Measurements from ENCODE around the gene RET. TPM values are rescaled to one million over a fixed set of nuclear protein-coding genes. Genes with fewer than 3 reads are reported as not detected.
A peak's percentile ranks its signal among the peaks of the same experiment; 100 is the strongest.
"Not testable (repeated sequence)": the region's sequence is repeated elsewhere in the genome, so short reads cannot be mapped to it uniquely, and the experiment has no call there.

RET gene
- total RNA-seq, 1 donor from 2014 or later: 2.2 TPM

DNA sequence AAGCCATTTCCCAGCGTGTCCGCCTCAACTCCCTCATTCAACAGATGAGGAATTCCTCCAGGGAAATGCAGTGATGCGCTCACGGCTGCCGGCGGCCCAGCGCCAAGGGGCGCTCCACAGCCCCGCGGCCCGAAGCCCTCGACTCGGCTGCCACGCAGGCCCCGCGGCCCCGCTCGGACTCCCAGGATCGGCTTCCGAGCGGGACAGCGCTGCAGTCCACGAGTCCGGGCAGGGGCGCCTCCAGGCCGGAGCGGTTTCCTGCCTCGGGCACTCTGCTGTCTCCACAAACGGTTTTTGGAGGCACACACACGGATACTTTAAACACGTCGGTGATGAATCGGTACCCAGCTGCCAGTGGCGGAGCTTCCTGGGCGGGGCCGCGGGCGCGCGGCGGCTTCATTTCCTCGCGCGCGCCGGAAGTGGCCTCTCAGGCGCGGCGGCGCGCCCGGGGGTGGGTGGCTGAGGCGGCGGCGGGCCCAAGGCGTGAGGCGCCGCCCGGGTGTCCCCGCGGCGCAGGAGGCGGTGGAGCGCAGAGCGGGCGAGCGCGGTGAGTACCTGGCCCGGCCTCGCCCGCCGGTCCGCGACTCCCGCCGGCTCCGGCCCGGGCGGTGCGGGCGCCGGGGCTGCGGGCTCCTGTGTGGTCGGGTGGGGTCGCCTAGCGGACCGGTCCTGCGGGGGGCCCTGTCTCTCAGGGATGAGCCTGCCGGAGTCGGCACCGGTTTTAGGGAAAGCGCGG, 61.3 kb downstream of the RET start, which contains the start of gene CSGALNACT2:
CSGALNACT2 (plus strand) TSS at position 425 of the 736 bp plus-strand sequence. CDS start 16,705 bp downstream, outside the sequence.
- no peaks in the 10 kb centered on the region for H3K36me3 Mint-ChIP-seq
- DNase-seq (ENCODE audit: low spot score in 2 of 2, unreplicated experiment in 2 of 2): peak; percentile 67 to 77
- no peaks in the 10 kb centered on the region for H3K9me3 Mint-ChIP-seq

DNA sequence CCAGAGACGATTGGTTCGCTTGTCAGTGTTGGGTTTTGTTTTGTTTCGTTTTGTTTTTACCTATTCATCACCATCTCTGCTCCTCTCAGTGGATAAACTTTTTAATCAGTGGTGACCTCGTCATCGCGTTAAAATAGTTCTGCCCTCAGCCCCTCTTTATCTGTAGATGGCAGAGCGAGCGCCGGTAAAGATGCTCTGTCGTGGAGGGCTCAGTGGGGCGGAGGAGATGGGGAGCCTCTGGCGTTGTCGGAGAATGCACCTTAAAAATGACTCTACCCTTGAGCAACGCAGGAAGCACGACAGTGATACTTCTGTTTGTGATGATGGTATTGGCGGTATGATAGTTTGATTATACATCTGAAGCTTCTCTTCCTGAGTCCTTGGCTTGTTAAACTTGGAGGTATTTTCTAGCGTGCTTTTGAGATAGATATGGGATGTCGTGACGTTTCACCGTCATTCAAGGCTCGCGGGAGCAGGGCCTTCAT, 61.9 kb downstream of the RET start:
- TF ChIP-seq, protein P1, sequence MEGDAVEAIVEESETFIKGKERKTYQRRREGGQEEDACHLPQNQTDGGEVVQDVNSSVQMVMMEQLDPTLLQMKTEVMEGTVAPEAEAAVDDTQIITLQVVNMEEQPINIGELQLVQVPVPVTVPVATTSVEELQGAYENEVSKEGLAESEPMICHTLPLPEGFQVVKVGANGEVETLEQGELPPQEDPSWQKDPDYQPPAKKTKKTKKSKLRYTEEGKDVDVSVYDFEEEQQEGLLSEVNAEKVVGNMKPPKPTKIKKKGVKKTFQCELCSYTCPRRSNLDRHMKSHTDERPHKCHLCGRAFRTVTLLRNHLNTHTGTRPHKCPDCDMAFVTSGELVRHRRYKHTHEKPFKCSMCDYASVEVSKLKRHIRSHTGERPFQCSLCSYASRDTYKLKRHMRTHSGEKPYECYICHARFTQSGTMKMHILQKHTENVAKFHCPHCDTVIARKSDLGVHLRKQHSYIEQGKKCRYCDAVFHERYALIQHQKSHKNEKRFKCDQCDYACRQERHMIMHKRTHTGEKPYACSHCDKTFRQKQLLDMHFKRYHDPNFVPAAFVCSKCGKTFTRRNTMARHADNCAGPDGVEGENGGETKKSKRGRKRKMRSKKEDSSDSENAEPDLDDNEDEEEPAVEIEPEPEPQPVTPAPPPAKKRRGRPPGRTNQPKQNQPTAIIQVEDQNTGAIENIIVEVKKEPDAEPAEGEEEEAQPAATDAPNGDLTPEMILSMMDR (IDR thresholded peaks at IDR 0.05; ENCODE audit: unreplicated experiment): no peak
- no peaks in the 10 kb centered on the region for H3K9me3 Mint-ChIP-seq
- H3K36me3 Mint-ChIP-seq: no peaks in the 10 kb centered on the region
- H3K27ac Mint-ChIP-seq: peak overlapping the region; percentile 97
- peak overlapping the region; percentile 90 for H3K4me3 Mint-ChIP-seq
- peaks cover 20% of the 10 kb centered on the region for H3K4me1 Mint-ChIP-seq
- H3K27me3 Mint-ChIP-seq (ENCODE audit: low read depth): no peaks in the 10 kb centered on the region
- no peak for DNase-seq (ENCODE audit: low spot score in 2 of 2, unreplicated experiment in 2 of 2)

More for the DNA sequence above, 61.3 kb downstream of the RET start, which contains the start of gene CSGALNACT2:
- Mint-ChIP-seq H3K27ac (peak within 1 kb of the TSS; percentile 100), H3K4me3 (peak within 1 kb of the TSS; percentile 96), H3K4me1 (peaks cover 20% of the 10 kb centered on the region), H3K27me3 (ENCODE audit: low read depth) (no peaks in the 10 kb centered on the region)
- TF ChIP-seq, protein P1 (IDR thresholded peaks at IDR 0.05; ENCODE audit: unreplicated experiment): no peak

DNA sequence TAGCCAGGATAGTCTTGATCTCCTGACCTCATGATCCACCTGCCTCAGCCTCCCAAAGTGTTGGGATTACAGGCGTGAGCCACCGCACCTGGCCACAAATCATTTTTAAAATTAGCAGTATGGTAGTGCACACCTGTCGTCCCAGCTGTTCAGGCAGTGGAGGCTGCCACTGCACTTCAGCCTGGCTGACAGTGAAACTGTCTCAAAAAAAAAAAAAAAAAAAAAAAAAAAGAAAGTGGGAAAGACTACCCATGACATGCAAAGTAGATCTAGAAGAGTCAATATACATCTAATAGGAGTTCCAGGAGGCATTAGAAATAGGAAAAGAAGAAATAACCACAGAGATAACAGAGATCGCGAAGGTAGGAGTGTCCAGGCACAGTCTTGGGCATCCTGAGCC, 64.6 kb downstream of the RET start:
- H3K4me3 Mint-ChIP-seq: no peak overlapping the region

DNA sequence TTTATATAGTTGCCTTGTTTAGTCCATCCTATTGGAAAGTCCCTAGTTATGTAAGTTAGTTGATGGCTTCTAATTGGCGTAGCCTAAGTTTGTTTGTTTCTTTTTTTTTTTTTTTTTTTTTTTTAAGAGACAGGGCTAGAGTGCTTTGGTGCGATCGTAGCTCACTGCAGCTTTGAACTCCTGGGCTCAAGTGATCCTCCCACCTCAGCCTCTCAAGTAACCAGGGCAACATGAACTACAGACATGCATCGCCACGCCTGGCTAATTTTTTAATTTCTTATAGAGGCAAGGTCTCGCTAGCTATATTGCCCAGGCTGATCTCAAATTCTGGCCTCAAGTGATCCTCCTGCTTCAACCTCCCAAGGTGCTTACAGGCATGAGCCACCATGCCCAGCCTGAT, 68.4 kb downstream of the RET start:
- Mint-ChIP-seq H3K4me1 (no peaks in the 10 kb centered on the region), H3K27ac (no peak overlapping the region), H3K9me3 (peaks cover 18% of the 10 kb centered on the region), H3K27me3 (ENCODE audit: low read depth) (no peaks in the 10 kb centered on the region), H3K36me3 (peaks cover 3% of the 10 kb centered on the region), H3K4me3 (no peak overlapping the region)
- TF ChIP-seq, protein P1 (IDR thresholded peaks at IDR 0.05; ENCODE audit: unreplicated experiment): no peak
- DNase-seq (ENCODE audit: low spot score in 2 of 2, unreplicated experiment in 2 of 2): no peak

More for the DNA sequence above, 64.6 kb downstream of the RET start:
- H3K27me3 Mint-ChIP-seq (ENCODE audit: low read depth): no peaks in the 10 kb centered on the region
- H3K9me3 Mint-ChIP-seq: no peaks in the 10 kb centered on the region
- TF ChIP-seq, protein P1 (IDR thresholded peaks at IDR 0.05; ENCODE audit: unreplicated experiment): no peak
- H3K4me1 Mint-ChIP-seq: peaks cover 14% of the 10 kb centered on the region
- H3K27ac Mint-ChIP-seq: no peak overlapping the region
- no peak for DNase-seq (ENCODE audit: low spot score in 2 of 2, unreplicated experiment in 2 of 2)
- H3K36me3 Mint-ChIP-seq: no peaks in the 10 kb centered on the region

DNA sequence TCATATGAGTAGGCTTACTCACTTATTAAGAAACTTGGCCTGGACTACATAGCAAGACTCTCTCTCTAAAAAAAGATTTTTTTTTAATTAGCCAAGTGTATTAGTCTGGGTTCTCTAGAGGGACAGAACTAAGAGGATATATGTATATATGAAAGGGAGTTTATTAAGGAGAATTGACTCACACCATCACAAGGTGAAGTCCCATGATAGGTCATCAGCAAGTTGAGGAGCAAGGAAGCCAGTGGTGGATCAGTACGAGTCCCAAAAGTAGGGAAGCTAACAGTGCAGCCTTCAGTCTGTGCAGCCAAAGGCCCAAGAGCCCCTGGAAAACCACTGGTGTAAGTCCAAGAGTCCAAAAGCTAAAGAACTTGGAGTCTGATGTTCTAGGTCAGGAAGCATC, 69.1 kb downstream of the RET start:
- not testable (repeated sequence) for H3K4me3 Mint-ChIP-seq; H3K27ac Mint-ChIP-seq; H3K27me3 Mint-ChIP-seq (ENCODE audit: low read depth); H3K36me3 Mint-ChIP-seq; DNase-seq (ENCODE audit: low spot score in 2 of 2, unreplicated experiment in 2 of 2); H3K4me1 Mint-ChIP-seq
- H3K9me3 Mint-ChIP-seq: peaks cover 18% of the 10 kb centered on the region

DNA sequence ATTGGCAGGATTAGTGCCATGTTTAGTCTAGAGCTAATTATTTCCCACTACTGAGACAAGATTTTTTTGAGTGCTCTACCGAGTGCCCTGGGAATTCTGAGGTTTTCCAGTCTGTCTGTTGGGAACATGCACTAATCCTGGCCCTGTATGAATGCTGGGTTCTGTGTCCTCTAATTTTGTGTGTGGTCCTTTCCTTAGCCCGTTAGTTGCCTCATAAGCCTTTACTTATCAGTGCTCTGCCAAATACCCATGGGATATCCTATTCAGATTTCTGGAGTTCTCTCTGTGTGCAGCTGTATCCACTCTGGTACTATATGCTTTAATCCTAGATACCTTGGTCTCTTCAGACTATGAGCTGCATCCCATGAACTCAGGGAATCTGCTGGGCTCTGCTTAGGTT, 74.5 kb downstream of the RET start:
- Mint-ChIP-seq H3K27me3 (ENCODE audit: low read depth) (no peaks in the 10 kb centered on the region), H3K4me1 (peaks cover 14% of the 10 kb centered on the region), H3K27ac (no peak overlapping the region), H3K4me3 (no peak overlapping the region), H3K36me3 (peaks cover 3% of the 10 kb centered on the region), H3K9me3 (peaks cover 18% of the 10 kb centered on the region)
- DNase-seq (ENCODE audit: low spot score in 2 of 2, unreplicated experiment in 2 of 2): no peak
- TF ChIP-seq, protein P1 (IDR thresholded peaks at IDR 0.05; ENCODE audit: unreplicated experiment): no peak

Data from mesothelial cell of epicardium (in vitro differentiated cells).